HL-60 (cell line): ENCODE results near the gene WDR1.

Source experiments
- CTCF ChIP-seq: IDR thresholded peaks from one replicate; pipeline ENCODE4 v1.5.1; 2011; ENCODE audit warnings: low read length, control low read depth, inconsistent platforms; ENCODE audit not compliant: insufficient read depth
- GABPA ChIP-seq: IDR thresholded peaks from 2 replicates; pipeline ENCODE4 v1.6.1; 2012; ENCODE audit warnings: low read depth
- POLR2AphosphoS5 ChIP-seq: IDR thresholded peaks from 2 replicates; pipeline ENCODE4 v1.6.1; 2012; ENCODE audit warnings: low read depth
- REST ChIP-seq: IDR thresholded peaks from 2 replicates; pipeline ENCODE4 v1.6.1; 2012; ENCODE audit warnings: low read depth; ENCODE audit not compliant: insufficient replicate concordance
- SPI1 ChIP-seq: IDR thresholded peaks from 2 replicates; pipeline ENCODE4 v1.6.1; 2012; ENCODE audit warnings: low read depth, mild to moderate bottlenecking, borderline replicate concordance

- TF ChIP-seq CTCF: no peak
- no peak for TF ChIP-seq REST
- no peak for TF ChIP-seq GABPA
- TF ChIP-seq POLR2AphosphoS5: no peak
- TF ChIP-seq SPI1: no peak
Observed at GRCh38 chr4:10113362-10114047, 3.1 kb downstream of the WDR1 start.
